ENCODE results near the gene AIF1. TPM values are rescaled to one million over a fixed set of nuclear protein-coding genes. Genes with fewer than 3 reads are reported as not detected.

The AIF1 gene
- total RNA-seq, 1 experiment from 2014 or later: not detected

- Histone ChIP-seq H2AFZ (ENCODE audit: low read length) (peak overlapping the region; percentile 78; the same call in 1 of the 2 replicates), H3K27ac (ENCODE audit: low read length) (no peak overlapping the region), H3K9me3 (ENCODE audit: low read length) (no peaks in the 10 kb centered on the region), H3K4me2 (ENCODE audit: low read length) (peak overlapping the region; percentile 99), H3K4me1 (ENCODE audit: insufficient read depth, low read length) (peaks cover 52% of the 10 kb centered on the region), H3K36me3 (ENCODE audit: low read depth, low read length) (peaks cover 5% of the 10 kb centered on the region), H3K9ac (ENCODE audit: low read length) (peak overlapping the region; percentile 85), H3K9me2 (replicated peaks; ENCODE audit: low read length) (no peaks in the 10 kb centered on the region), H3F3A (ENCODE audit: low read length, unreplicated experiment) (no peaks in the 10 kb centered on the region), H4K20me1 (ENCODE audit: low read length) (peaks cover 4% of the 10 kb centered on the region; the same call in 1 of the 2 replicates), H3K4me3 (ENCODE audit: low read length) (peak overlapping the region; percentile 92), H3K79me2 (ENCODE audit: low read length) (peaks cover 58% of the 10 kb centered on the region), H3K27me3 (ENCODE audit: low read length) (no peaks in the 10 kb centered on the region)
- BruUV-seq (replicated peaks): no TSS peak
- ChIA-PET CTCF (interaction anchor here (0.6 kb wide), 1 partner anchor 1177 kb away, joined by 3 read pairs; the partner anchor contains the start of gene TAP2), POLR2A (ENCODE audit: unreplicated experiment) (interaction anchor here (0.7 kb wide), 1 partner anchor 157 kb away, joined by 7 read pairs; no protein-coding TSS in a partner anchor)
- TF ChIP-seq EZH2phosphoT487 (IDR thresholded peaks at IDR 0.05; ENCODE audit: borderline replicate concordance, low read length) (no peak), EZH2 (IDR thresholded peaks at IDR 0.05; ENCODE audit: low read length, unreplicated experiment) (no peak), CTCF (conservative IDR thresholded peaks at IDR 0.05; ENCODE audit: low read depth, low read length) (no peak)
- intact Hi-C loops (cut with micrococcal nuclease): no loop called here
- no peak for DNase-seq
- no peak for ATAC-seq
Observed at GRCh38 chr6:31661262-31662123, 46.5 kb downstream of the AIF1 start.

- ChIA-PET POLR2A (ENCODE audit: unreplicated experiment) (no interaction called here), CTCF (no interaction called here)
- Histone ChIP-seq H3K4me2 (ENCODE audit: low read length) (no peak overlapping the region), H3K27me3 (ENCODE audit: low read length) (no peaks in the 10 kb centered on the region), H2AFZ (ENCODE audit: low read length) (no peak overlapping the region), H3K4me1 (ENCODE audit: insufficient read depth, low read length) (peaks cover 55% of the 10 kb centered on the region), H3K9ac (ENCODE audit: low read length) (no peak overlapping the region), H3K9me3 (ENCODE audit: low read length) (no peaks in the 10 kb centered on the region), H3K4me3 (ENCODE audit: low read length) (no peak overlapping the region), H4K20me1 (ENCODE audit: low read length) (peaks cover 4% of the 10 kb centered on the region; the same call in 1 of the 2 replicates), H3K79me2 (ENCODE audit: low read length) (peaks cover 64% of the 10 kb centered on the region), H3F3A (ENCODE audit: low read length, unreplicated experiment) (no peaks in the 10 kb centered on the region), H3K27ac (ENCODE audit: low read length) (no peak overlapping the region), H3K9me2 (replicated peaks; ENCODE audit: low read length) (no peaks in the 10 kb centered on the region), H3K36me3 (ENCODE audit: low read depth, low read length) (peaks cover 5% of the 10 kb centered on the region)
- ATAC-seq (no peak), DNase-seq (no peak)
- intact Hi-C loops (cut with micrococcal nuclease): no loop called here
- TF ChIP-seq EZH2 (IDR thresholded peaks at IDR 0.05; ENCODE audit: low read length, unreplicated experiment): no peak
- no peak for TF ChIP-seq CTCF (conservative IDR thresholded peaks at IDR 0.05; ENCODE audit: low read depth, low read length)
- TF ChIP-seq EZH2phosphoT487 (IDR thresholded peaks at IDR 0.05; ENCODE audit: borderline replicate concordance, low read length): no peak
- no TSS peak for BruUV-seq (replicated peaks)
Observed at GRCh38 chr6:31662124-31662723, 47.2 kb downstream of the AIF1 start.

Data from PC-3 (cell line).